ENCODE results near the gene OR2AT4. TPM values are rescaled to one million over a fixed set of nuclear protein-coding genes. Genes with fewer than 3 reads are reported as not detected.

The OR2AT4 gene
- total RNA-seq, result not detected

DNA sequence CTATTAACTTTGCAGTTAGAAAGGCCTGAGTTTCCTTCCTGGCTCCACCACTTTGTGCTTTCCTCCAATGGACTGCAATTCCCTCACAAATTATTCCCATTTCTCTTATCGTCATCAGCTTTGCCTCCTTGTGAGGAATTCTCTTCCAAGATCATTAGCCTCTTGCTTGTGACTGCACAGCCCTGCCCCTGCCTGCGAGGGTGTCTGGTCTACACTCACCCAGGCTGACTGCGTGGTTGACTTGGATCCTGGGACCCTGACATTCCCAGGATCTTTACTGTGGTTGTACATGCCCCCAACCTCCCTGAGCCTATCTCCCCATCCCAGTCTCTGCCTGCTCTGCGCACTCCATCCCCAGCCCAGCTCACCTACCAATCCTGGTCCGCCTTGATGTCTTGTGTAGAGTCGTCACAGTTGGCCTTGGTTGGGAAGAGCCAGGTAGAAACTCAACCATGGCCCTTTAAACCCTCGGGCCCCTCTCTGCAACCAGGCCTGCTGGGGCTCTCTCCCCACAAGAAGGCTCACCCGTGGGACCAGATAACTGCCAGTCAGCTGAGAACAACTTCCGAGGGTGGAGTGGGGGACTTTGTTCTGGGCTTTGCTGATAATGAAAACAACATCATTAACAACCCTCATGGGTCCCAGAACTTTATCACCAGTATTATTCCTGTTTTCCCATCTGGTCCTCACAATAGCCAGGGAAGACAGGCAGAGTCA lies at the start of gene OR2AT4:
Gene OR2AT4 (minus strand): TSS at position 421 of the 717 bp plus-strand sequence.
- H3K9ac ChIP-seq (ENCODE audit: low read depth in 1 of 3, low read length in 3 of 3), result no peak within 1 kb of the TSS
- H3K9me3 ChIP-seq (ENCODE audit: control insufficient read depth in 3 of 3, low read length in 3 of 3), result peaks cover 0 to 4% (median 0%) of the 10 kb centered on the region in 3 donors
- no peak within 1 kb of the TSS for H3K27ac ChIP-seq (ENCODE audit: low read depth, low read length)
- H3K4me3 ChIP-seq (ENCODE audit: low read length in 3 of 3), result no peak within 1 kb of the TSS
- H3K4me1 ChIP-seq (ENCODE audit: control insufficient read depth in 3 of 3, insufficient read depth in 3 of 3, low read length in 3 of 3), result no peaks in the 10 kb centered on the region
- peaks cover 4 to 12% (median 8%) of the 10 kb centered on the region in 3 donors for H3K27me3 ChIP-seq (ENCODE audit: control insufficient read depth in 3 of 3, insufficient read depth in 3 of 3, low read length in 3 of 3)
- no peaks in the 10 kb centered on the region for H3K36me3 ChIP-seq (ENCODE audit: control insufficient read depth in 3 of 3, insufficient read depth in 3 of 3, low read length in 3 of 3)

DNA sequence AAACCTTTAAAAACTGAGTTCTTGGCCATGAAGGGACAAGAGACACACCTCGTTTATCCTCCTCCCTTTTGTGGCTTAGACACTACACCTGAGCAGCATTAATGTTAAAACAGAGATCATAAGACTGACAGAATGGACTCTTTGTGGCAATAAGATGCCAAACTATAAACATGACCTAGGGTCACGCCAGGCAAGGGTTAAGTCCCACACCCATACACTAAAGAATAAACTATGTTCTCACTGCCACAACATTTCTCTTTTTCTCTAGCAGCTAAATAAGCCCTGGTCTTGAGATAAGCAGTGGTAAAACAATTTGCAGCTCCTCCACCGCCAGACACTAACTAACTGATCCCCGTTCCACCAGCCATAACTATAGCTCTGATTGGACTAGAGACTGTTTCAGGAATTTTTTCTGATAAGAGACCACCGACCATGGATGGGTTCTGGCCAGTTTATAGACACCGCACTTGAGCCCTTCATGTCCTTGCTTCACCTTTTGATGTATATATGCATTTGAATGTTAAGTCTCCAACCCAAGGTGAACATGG lies 49.4 kb upstream of the OR2AT4 start:
- Histone ChIP-seq H3K9ac (ENCODE audit: low read depth in 1 of 3, low read length in 3 of 3) (no peak overlapping the region), H3K4me1 (ENCODE audit: control insufficient read depth in 3 of 3, insufficient read depth in 3 of 3, low read length in 3 of 3) (peaks cover 13 to 22% (median 18%) of the 10 kb centered on the region in 3 donors), H3K27ac (ENCODE audit: low read depth, low read length) (no peak overlapping the region), H3K36me3 (ENCODE audit: control insufficient read depth in 3 of 3, insufficient read depth in 3 of 3, low read length in 3 of 3) (no peaks in the 10 kb centered on the region), H3K9me3 (ENCODE audit: control insufficient read depth in 3 of 3, low read length in 3 of 3) (no peaks in the 10 kb centered on the region), H3K4me3 (ENCODE audit: low read length in 3 of 3) (no peak overlapping the region), H3K27me3 (ENCODE audit: control insufficient read depth in 3 of 3, insufficient read depth in 3 of 3, low read length in 3 of 3) (peaks cover 0 to 8% (median 4%) of the 10 kb centered on the region in 3 donors)

- no peaks in the 10 kb centered on the region for H3K9me3 ChIP-seq (ENCODE audit: control insufficient read depth in 3 of 3, low read length in 3 of 3)
- H3K27ac ChIP-seq (ENCODE audit: low read depth, low read length), result no peak overlapping the region
- peaks cover 13 to 22% (median 18%) of the 10 kb centered on the region in 3 donors for H3K4me1 ChIP-seq (ENCODE audit: control insufficient read depth in 3 of 3, insufficient read depth in 3 of 3, low read length in 3 of 3)
- H3K36me3 ChIP-seq (ENCODE audit: control insufficient read depth in 3 of 3, insufficient read depth in 3 of 3, low read length in 3 of 3), result no peaks in the 10 kb centered on the region
- no peak overlapping the region for H3K9ac ChIP-seq (ENCODE audit: low read depth in 1 of 3, low read length in 3 of 3)
- H3K27me3 ChIP-seq (ENCODE audit: control insufficient read depth in 3 of 3, insufficient read depth in 3 of 3, low read length in 3 of 3), result peaks cover 0 to 5% (median 3%) of the 10 kb centered on the region in 3 donors
- no peak overlapping the region for H3K4me3 ChIP-seq (ENCODE audit: low read length in 3 of 3)
These were observed 48.7 kb upstream of the OR2AT4 start for GRCh38 chr11:75145196-75145971.

DNA sequence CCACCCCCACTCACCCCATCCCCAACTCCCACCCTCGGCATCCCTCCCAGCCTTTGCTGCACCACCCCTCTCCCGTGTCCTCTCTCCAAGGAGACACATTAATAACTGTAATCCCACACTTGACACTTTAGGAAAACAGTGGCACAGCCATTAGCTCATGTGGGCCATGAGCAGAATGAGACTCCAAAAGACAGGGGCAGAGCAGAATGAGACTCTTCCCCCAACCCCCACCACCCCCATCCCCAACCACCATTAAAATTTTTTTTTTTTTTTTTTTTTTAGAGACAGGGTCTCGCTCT lies 48.0 kb upstream of the OR2AT4 start:
- no peaks in the 10 kb centered on the region for H3K36me3 ChIP-seq (ENCODE audit: control insufficient read depth in 3 of 3, insufficient read depth in 3 of 3, low read length in 3 of 3)
- no peak overlapping the region for H3K4me3 ChIP-seq (ENCODE audit: low read length in 3 of 3)
- peaks cover 0 to 4% (median 0%) of the 10 kb centered on the region in 3 donors for H3K27me3 ChIP-seq (ENCODE audit: control insufficient read depth in 3 of 3, insufficient read depth in 3 of 3, low read length in 3 of 3)
- H3K9me3 ChIP-seq (ENCODE audit: control insufficient read depth in 3 of 3, low read length in 3 of 3), result no peaks in the 10 kb centered on the region
- no peak overlapping the region for H3K9ac ChIP-seq (ENCODE audit: low read depth in 1 of 3, low read length in 3 of 3)
- peaks cover 13 to 22% (median 18%) of the 10 kb centered on the region in 3 donors for H3K4me1 ChIP-seq (ENCODE audit: control insufficient read depth in 3 of 3, insufficient read depth in 3 of 3, low read length in 3 of 3)
- no peak overlapping the region for H3K27ac ChIP-seq (ENCODE audit: low read depth, low read length)

GRCh38 chr11:75143420-75143731 lies 46.7 kb upstream of the OR2AT4 start:
- Histone ChIP-seq H3K9me3 (ENCODE audit: control insufficient read depth in 3 of 3, low read length in 3 of 3) (no peaks in the 10 kb centered on the region), H3K27ac (ENCODE audit: low read depth, low read length) (peak overlapping the region; percentile 12), H3K9ac (ENCODE audit: low read depth in 1 of 3, low read length in 3 of 3) (no peak overlapping the region), H3K27me3 (ENCODE audit: control insufficient read depth in 3 of 3, insufficient read depth in 3 of 3, low read length in 3 of 3) (peaks cover 0 to 4% (median 0%) of the 10 kb centered on the region in 3 donors), H3K4me3 (ENCODE audit: low read length in 3 of 3) (no peak overlapping the region), H3K4me1 (ENCODE audit: control insufficient read depth in 3 of 3, insufficient read depth in 3 of 3, low read length in 3 of 3) (peaks cover 13 to 22% (median 18%) of the 10 kb centered on the region in 3 donors), H3K36me3 (ENCODE audit: control insufficient read depth in 3 of 3, insufficient read depth in 3 of 3, low read length in 3 of 3) (no peaks in the 10 kb centered on the region)

DNA sequence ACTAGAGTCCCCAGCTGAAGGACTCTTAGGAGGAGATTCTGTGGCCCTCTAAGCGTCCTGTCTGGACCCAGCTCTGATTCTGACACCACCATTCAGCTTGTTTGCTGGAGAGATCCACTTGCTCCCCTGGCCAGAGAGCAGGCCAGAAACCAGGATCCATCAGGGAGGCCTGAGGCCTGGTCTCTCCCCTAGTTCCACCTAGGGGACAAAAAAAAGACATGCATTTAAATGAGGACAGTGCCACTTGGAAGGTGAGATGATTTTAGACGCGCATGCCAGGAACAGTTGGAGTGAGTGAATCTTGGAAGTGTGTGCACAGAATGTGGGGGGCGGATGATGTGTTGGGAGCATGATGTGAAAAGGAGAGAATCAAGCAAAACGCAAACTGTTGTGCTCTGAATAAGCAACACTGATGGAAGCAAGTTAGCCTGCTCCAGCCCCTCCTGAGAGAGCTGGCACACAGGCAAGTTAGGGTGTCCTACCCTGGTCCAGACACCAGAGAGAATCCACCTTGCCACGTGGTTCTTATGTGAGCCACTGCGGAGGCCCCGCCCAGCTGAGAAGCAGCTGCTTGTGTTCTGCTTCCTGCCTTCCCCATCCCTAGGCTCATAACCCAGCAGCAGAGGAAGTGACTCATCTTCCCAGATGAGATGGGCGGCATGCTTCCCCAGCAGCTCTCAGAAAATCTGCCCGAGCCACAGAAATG lies 46.2 kb upstream of the OR2AT4 start:
- no peaks in the 10 kb centered on the region for H3K9me3 ChIP-seq (ENCODE audit: control insufficient read depth in 3 of 3, low read length in 3 of 3)
- H3K4me1 ChIP-seq (ENCODE audit: control insufficient read depth in 3 of 3, insufficient read depth in 3 of 3, low read length in 3 of 3), result peaks cover 13 to 22% (median 18%) of the 10 kb centered on the region in 3 donors
- no peaks in the 10 kb centered on the region for H3K36me3 ChIP-seq (ENCODE audit: control insufficient read depth in 3 of 3, insufficient read depth in 3 of 3, low read length in 3 of 3)
- no peak overlapping the region for H3K9ac ChIP-seq (ENCODE audit: low read depth in 1 of 3, low read length in 3 of 3)
- no peak overlapping the region for H3K27ac ChIP-seq (ENCODE audit: low read depth, low read length)
- H3K27me3 ChIP-seq (ENCODE audit: control insufficient read depth in 3 of 3, insufficient read depth in 3 of 3, low read length in 3 of 3), result peaks cover 0 to 4% (median 0%) of the 10 kb centered on the region in 3 donors
- H3K4me3 ChIP-seq (ENCODE audit: low read length in 3 of 3), result no peak overlapping the region

DNA sequence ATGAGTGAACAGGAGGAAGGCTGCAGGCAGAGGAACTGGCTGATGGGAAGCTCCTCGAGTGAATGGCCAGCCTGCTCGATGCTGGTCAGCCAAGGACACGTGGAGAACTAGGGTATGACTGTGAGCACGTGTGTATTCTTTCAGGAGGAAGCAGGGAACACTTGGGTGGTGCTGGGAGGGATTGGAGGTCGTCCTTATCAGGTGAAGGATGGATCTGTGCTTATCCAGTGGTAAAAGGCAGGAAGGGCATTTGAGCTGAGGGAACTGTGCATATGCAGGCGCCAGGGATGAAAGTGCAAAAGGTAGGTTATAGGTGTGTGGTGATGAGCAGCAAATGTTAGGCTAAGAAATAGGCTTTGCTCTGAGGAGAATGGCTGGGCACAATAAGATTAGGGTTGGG lies 44.5 kb upstream of the OR2AT4 start:
- Histone ChIP-seq H3K9me3 (ENCODE audit: control insufficient read depth in 3 of 3, low read length in 3 of 3) (no peaks in the 10 kb centered on the region), H3K36me3 (ENCODE audit: control insufficient read depth in 3 of 3, insufficient read depth in 3 of 3, low read length in 3 of 3) (no peaks in the 10 kb centered on the region), H3K27ac (ENCODE audit: low read depth, low read length) (no peak overlapping the region), H3K4me3 (ENCODE audit: low read length in 3 of 3) (no peak overlapping the region), H3K27me3 (ENCODE audit: control insufficient read depth in 3 of 3, insufficient read depth in 3 of 3, low read length in 3 of 3) (peaks cover 0 to 5% (median 0%) of the 10 kb centered on the region in 3 donors), H3K4me1 (ENCODE audit: control insufficient read depth in 3 of 3, insufficient read depth in 3 of 3, low read length in 3 of 3) (peaks cover 11 to 15% (median 14%) of the 10 kb centered on the region in 3 donors), H3K9ac (ENCODE audit: low read depth in 1 of 3, low read length in 3 of 3) (no peak overlapping the region)

DNA sequence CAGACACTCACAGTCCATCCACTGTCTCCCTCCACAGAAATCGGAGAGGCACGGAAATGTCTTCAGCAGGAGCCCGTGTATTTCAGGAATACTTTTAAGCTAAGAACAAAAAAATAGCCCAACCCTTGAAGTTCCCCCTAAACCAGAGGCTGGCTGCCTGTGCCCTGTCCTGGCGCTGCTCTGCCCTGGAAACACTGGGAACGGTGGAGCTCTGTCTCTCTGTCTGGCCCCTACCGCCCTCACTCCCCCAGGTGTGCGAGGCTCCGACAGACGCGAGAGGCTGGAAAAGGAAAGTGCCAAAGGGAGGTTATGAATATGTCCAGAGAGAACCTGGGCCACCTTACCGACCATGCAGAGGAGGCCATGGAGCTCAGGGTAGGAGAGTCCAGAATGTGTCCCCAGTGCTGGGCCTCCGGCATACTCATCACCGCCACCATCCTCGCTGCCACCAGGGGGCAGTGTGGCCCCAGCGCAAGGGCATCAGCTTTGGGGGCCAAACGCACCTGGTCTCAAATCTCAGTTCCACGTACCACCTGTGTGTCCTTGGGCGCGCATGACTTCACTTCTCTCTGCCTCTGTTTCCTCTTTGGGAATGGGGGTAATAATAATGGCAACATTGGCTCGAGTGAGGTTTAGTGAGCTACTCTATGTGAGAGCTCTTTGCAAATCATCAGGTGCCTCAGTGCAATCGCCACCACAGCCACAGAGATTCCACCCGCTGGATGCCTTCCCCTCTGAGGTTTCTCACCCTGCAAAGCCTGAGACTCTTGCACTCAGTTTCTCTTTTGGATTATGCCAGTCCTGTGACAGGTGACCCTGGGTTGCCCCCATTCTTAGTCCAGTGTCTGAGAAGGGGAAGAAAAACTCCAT lies 43.8 kb upstream of the OR2AT4 start:
- Histone ChIP-seq H3K27me3 (ENCODE audit: control insufficient read depth in 3 of 3, insufficient read depth in 3 of 3, low read length in 3 of 3) (peaks cover 0 to 5% (median 0%) of the 10 kb centered on the region in 3 donors), H3K9me3 (ENCODE audit: control insufficient read depth in 3 of 3, low read length in 3 of 3) (no peaks in the 10 kb centered on the region), H3K27ac (ENCODE audit: low read depth, low read length) (no peak overlapping the region), H3K4me1 (ENCODE audit: control insufficient read depth in 3 of 3, insufficient read depth in 3 of 3, low read length in 3 of 3) (peaks cover 11 to 15% (median 14%) of the 10 kb centered on the region in 3 donors), H3K4me3 (ENCODE audit: low read length in 3 of 3) (no peak overlapping the region), H3K9ac (ENCODE audit: low read depth in 1 of 3, low read length in 3 of 3) (no peak overlapping the region), H3K36me3 (ENCODE audit: control insufficient read depth in 3 of 3, insufficient read depth in 3 of 3, low read length in 3 of 3) (no peaks in the 10 kb centered on the region)

GRCh38 chr11:75135651-75136050 lies 39.0 kb upstream of the OR2AT4 start:
- Histone ChIP-seq H3K4me3 (ENCODE audit: low read length in 3 of 3) (no peak overlapping the region), H3K9me3 (ENCODE audit: control insufficient read depth in 3 of 3, low read length in 3 of 3) (no peaks in the 10 kb centered on the region), H3K27ac (ENCODE audit: low read depth, low read length) (no peak overlapping the region), H3K36me3 (ENCODE audit: control insufficient read depth in 3 of 3, insufficient read depth in 3 of 3, low read length in 3 of 3) (no peaks in the 10 kb centered on the region), H3K9ac (ENCODE audit: low read depth in 1 of 3, low read length in 3 of 3) (no peak overlapping the region), H3K4me1 (ENCODE audit: control insufficient read depth in 3 of 3, insufficient read depth in 3 of 3, low read length in 3 of 3) (no peaks in the 10 kb centered on the region), H3K27me3 (ENCODE audit: control insufficient read depth in 3 of 3, insufficient read depth in 3 of 3, low read length in 3 of 3) (peaks cover 3 to 17% (median 14%) of the 10 kb centered on the region in 3 donors)

Measured in skeletal muscle tissue (tissue), 4 donors.